ENCODE results near the gene PDZD2. TPM values are rescaled to one million over a fixed set of nuclear protein-coding genes. Genes with fewer than 3 reads are reported as not detected.
A peak's percentile ranks its signal among the peaks of the same experiment; 100 is the strongest.

Gene PDZD2
- total RNA-seq, 3 donors from 2014 or later (not counting 1 experiment from before 2014, with no cell fraction given), result 0.50 to 1.3 (median 0.66) TPM

GRCh38 chr5:32131604-32132003, 492.7 kb downstream of the PDZD2 start:
- no peaks in the 10 kb centered on the region for H3K27me3 ChIP-seq (ENCODE audit: control insufficient read depth, insufficient read depth, low read length)
- H3K4me1 ChIP-seq (ENCODE audit: control insufficient read depth, insufficient read depth, low read length), result no peaks in the 10 kb centered on the region
- peaks cover 18% of the 10 kb centered on the region for H3K36me3 ChIP-seq (ENCODE audit: control insufficient read depth, insufficient read depth, low read length)
- H3K4me3 ChIP-seq (ENCODE audit: low read length), result no peak overlapping the region
- ATAC-seq (no peak), DNase-seq (no peak)
- H3K36me3 Mint-ChIP-seq, result peaks cover 6% of the 10 kb centered on the region
- intact Hi-C loops (cut with micrococcal nuclease), result no loop called here
- H3K27me3 Mint-ChIP-seq (ENCODE audit: low read depth in 2 of 2), result no peaks in the 10 kb centered on the region
- H3K4me1 Mint-ChIP-seq, result peaks cover 59 to 61% of the 10 kb centered on the region in 2 donors
- no peak overlapping the region for H3K27ac ChIP-seq (ENCODE audit: low read length)
- no peaks in the 10 kb centered on the region for H3K9me3 ChIP-seq (ENCODE audit: control insufficient read depth, insufficient read depth, low read length)
- no CpG with 5 or more reads among the region's 1 CpG for WGBS (ENCODE audit: insufficient coverage)
- H3K4me3 Mint-ChIP-seq, result no peak overlapping the region
- H3K9me3 Mint-ChIP-seq, result no peaks in the 10 kb centered on the region
- no peak for TF ChIP-seq CTCF (IDR thresholded peaks at IDR 0.05)
- H3K27ac Mint-ChIP-seq, result peak overlapping the region; percentile 75

GRCh38 chr5:32132757-32133156, 493.8 kb downstream of the PDZD2 start:
- no peak overlapping the region for H3K4me3 Mint-ChIP-seq
- intact Hi-C loops (cut with micrococcal nuclease), result no loop called here
- Histone ChIP-seq H3K36me3 (ENCODE audit: control insufficient read depth, insufficient read depth, low read length) (peaks cover 18% of the 10 kb centered on the region), H3K4me1 (ENCODE audit: control insufficient read depth, insufficient read depth, low read length) (no peaks in the 10 kb centered on the region), H3K27me3 (ENCODE audit: control insufficient read depth, insufficient read depth, low read length) (no peaks in the 10 kb centered on the region), H3K4me3 (ENCODE audit: low read length) (no peak overlapping the region), H3K9me3 (ENCODE audit: control insufficient read depth, insufficient read depth, low read length) (no peaks in the 10 kb centered on the region), H3K27ac (ENCODE audit: low read length) (no peak overlapping the region)
- no peaks in the 10 kb centered on the region for H3K27me3 Mint-ChIP-seq (ENCODE audit: low read depth in 2 of 2)
- peak overlapping the region; percentile 45 to 75 for H3K27ac Mint-ChIP-seq
- H3K36me3 Mint-ChIP-seq, result peaks cover 6% of the 10 kb centered on the region
- peaks cover 55 to 56% of the 10 kb centered on the region in 2 donors for H3K4me1 Mint-ChIP-seq
- DNase-seq, result no peak
- no peak for ATAC-seq
- H3K9me3 Mint-ChIP-seq, result no peaks in the 10 kb centered on the region
- no peak for TF ChIP-seq CTCF (IDR thresholded peaks at IDR 0.05)

- no peak for ATAC-seq
- peaks cover 51% of the 10 kb centered on the region in 2 donors for H3K4me1 Mint-ChIP-seq
- H3K27ac Mint-ChIP-seq, result peak overlapping the region; percentile 52 to 82
- intact Hi-C loops (cut with micrococcal nuclease), result no loop called here
- H3K4me3 ChIP-seq (ENCODE audit: low read length), result no peak overlapping the region
- no peak for TF ChIP-seq CTCF (IDR thresholded peaks at IDR 0.05)
- H3K4me3 Mint-ChIP-seq, result no peak overlapping the region
- no peaks in the 10 kb centered on the region for H3K27me3 Mint-ChIP-seq (ENCODE audit: low read depth in 2 of 2)
- H3K27ac ChIP-seq (ENCODE audit: low read length), result no peak overlapping the region
- peaks cover 6% of the 10 kb centered on the region for H3K36me3 Mint-ChIP-seq
- H3K4me1 ChIP-seq (ENCODE audit: control insufficient read depth, insufficient read depth, low read length), result no peaks in the 10 kb centered on the region
- WGBS (ENCODE audit: insufficient coverage), result no CpG with 5 or more reads among the region's 1 CpG
- H3K9me3 Mint-ChIP-seq, result no peaks in the 10 kb centered on the region
- H3K9me3 ChIP-seq (ENCODE audit: control insufficient read depth, insufficient read depth, low read length), result no peaks in the 10 kb centered on the region
- no peaks in the 10 kb centered on the region for H3K27me3 ChIP-seq (ENCODE audit: control insufficient read depth, insufficient read depth, low read length)
- H3K36me3 ChIP-seq (ENCODE audit: control insufficient read depth, insufficient read depth, low read length), result peaks cover 21% of the 10 kb centered on the region
- DNase-seq, result no peak
These were observed 496.2 kb downstream of the PDZD2 start for GRCh38 chr5:32135086-32135485.

- no peak for TF ChIP-seq CTCF (IDR thresholded peaks at IDR 0.05)
- Mint-ChIP-seq H3K27me3 (ENCODE audit: low read depth in 2 of 2) (no peaks in the 10 kb centered on the region), H3K27ac (no peak overlapping the region), H3K9me3 (no peaks in the 10 kb centered on the region), H3K36me3 (peaks cover 6% of the 10 kb centered on the region), H3K4me1 (peaks cover 41 to 43% of the 10 kb centered on the region in 2 donors), H3K4me3 (no peak overlapping the region)
- Histone ChIP-seq H3K27me3 (ENCODE audit: control insufficient read depth, insufficient read depth, low read length) (no peaks in the 10 kb centered on the region), H3K27ac (ENCODE audit: low read length) (no peak overlapping the region), H3K4me1 (ENCODE audit: control insufficient read depth, insufficient read depth, low read length) (no peaks in the 10 kb centered on the region), H3K36me3 (ENCODE audit: control insufficient read depth, insufficient read depth, low read length) (peaks cover 21% of the 10 kb centered on the region), H3K4me3 (ENCODE audit: low read length) (no peak overlapping the region), H3K9me3 (ENCODE audit: control insufficient read depth, insufficient read depth, low read length) (no peaks in the 10 kb centered on the region)
- 73% methylated on average over 4 of the region's 7 CpGs for WGBS (ENCODE audit: insufficient coverage)
- ATAC-seq (no peak), DNase-seq (no peak)
- intact Hi-C loops (cut with micrococcal nuclease), result no loop called here
These were observed 497.4 kb downstream of the PDZD2 start for GRCh38 chr5:32136342-32136741.

Measured in natural killer cell (primary cell).